GM13976 (cell line): ENCODE results near the gene KLHL6.

Experiments
- DNase-seq: peaks from one replicate; pipeline ENCODE4 v3.0.0; 2012; ENCODE audit warnings: low spot score
- CTCF ChIP-seq: IDR thresholded peaks from 2 replicates; pipeline ENCODE4 v1.5.1; 2012; ENCODE audit warnings: borderline replicate concordance, mild to moderate bottlenecking; ENCODE audit not compliant: insufficient read depth; ENCODE audit errors: extremely low read depth, missing control alignments, control extremely low read depth
- in situ Hi-C: fragments of 300-500 bp; cut with MboI; formaldehyde crosslinking; loops from one replicate; pipeline ENCODE4 v1.12.0; 2022; ENCODE audit warnings: low sequenced_read_pairs, mixed read lengths, inconsistent platforms; ENCODE audit not compliant: unreplicated experiment

KLHL6 gene

DNA sequence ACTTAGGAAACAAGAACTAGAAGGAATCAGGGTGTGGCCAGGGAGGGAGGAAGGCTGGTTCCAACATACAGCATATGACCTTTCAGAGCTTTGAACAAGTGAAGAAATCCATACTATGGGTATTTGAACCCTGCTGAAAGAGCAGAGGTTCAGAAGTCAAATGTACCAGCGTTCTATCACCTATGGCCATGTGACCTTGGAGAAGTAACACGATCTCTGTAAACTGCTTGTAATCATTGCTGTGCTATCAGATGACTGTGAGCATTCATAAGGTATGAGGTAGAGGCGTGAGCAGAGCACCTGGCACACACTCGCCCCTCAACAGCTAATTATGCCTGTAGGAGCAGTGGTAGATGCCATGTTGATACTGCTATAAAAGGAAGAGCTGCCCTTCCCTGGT lies 55.2 kb downstream of the KLHL6 start:
- in situ Hi-C loops, result no loop called here
- no peak for DNase-seq
- no peak for TF ChIP-seq CTCF

DNA sequence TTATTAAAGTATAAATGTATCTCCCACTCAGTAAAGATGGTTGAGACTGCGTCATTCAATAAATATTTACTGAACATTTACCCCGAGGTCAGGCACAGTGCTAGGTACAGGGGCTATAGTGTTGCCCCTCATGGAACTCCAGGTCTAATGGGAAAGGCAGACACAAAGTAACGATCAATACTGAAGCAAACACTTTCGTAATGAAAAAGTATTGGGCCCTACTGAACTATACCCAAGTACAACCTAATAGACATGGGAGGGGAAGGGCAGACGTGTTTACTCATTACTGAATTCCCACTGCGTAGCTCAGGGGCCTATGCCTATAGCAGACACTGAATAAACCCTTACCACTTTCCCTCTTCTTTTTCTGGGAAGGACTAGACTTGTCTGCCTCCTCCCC lies 56.9 kb downstream of the KLHL6 start:
- DNase-seq, result no peak
- TF ChIP-seq CTCF, result no peak

DNA sequence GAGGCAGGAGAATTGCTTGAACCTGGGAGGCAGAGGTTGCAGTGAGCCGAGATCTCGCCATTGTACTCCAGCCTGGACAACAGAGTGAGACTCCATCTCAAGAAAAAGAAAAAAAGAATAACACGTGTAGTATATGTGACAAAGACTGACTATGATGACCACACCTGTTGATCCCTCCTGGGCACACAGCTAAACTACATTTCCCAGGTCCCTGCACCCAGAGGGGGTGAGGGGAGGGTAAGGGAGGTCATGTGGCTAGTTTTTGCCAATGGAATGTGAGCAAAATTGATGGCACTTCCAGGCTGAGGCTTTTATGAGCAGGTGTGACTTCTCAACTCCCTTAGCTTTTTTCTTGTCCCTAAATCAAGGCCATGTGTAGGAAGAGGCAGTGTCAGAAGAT lies 58.2 kb downstream of the KLHL6 start:
- no peak for TF ChIP-seq CTCF
- DNase-seq, result no peak
- in situ Hi-C loops, result no loop called here

More for the DNA sequence above, 56.9 kb downstream of the KLHL6 start:
- in situ Hi-C loops, result no loop called here

GRCh38 chr3:183496311-183496710 lies 59.2 kb downstream of the KLHL6 start:
- DNase-seq, result no peak
- in situ Hi-C loops, result no loop called here
- no peak for TF ChIP-seq CTCF

DNA sequence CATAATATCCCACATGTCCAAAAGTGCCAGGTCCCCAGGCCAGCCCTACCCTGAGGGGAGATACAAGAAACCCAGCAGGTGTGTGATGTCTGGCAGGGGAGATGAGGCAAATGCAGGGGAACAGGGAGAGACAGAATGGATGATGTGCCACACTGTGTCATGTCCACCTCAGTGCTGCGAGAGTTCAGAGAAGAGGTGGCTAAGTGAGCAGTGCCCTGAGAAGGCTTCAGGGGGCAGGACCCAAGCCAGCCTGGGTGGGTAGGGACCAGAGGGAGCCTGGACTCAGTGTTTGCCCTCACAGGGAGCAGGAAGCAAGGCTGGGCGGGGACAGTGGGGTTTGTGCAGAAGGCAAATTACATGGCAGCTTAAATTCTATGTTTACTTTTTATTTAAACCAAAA lies 61.2 kb downstream of the KLHL6 start:
- in situ Hi-C loops, result no loop called here
- TF ChIP-seq CTCF, result no peak

GRCh38 chr3:183493296-183494045 lies 62.0 kb downstream of the KLHL6 start:
- no peak for DNase-seq
- TF ChIP-seq CTCF, result no peak
- in situ Hi-C loops, result no loop called here

More for the DNA sequence above, 61.2 kb downstream of the KLHL6 start:
- no peak for DNase-seq
